ENCODE data around the gene RYR2.

DNA sequence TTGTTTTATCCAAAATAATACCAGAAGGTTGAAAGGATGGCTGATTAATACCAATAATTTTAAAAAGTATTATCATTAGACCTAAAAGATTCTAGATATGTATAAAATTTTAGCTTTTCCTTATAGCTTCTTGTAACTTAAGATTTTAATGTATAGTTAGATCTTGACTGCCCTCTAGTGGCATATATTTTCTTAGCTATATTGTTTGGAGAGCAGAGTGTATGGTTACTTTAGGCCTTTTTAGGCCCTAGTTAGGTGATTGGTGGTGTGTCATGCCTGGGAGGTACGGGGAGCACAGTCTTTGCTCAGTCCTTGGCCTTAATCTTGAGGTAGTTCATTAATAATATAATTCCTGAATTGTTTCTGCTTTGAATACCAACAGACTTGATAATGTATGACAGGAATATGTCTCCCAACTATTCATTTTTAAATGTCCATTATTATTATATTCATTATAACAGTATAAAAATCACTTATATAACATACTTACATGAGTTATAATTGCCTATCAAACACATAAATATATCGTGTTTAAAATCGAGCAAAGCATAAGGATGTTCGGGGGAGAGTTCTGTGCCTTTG, 520.3 kb downstream of the RYR2 start:
- TF ChIP-seq, protein P1, sequence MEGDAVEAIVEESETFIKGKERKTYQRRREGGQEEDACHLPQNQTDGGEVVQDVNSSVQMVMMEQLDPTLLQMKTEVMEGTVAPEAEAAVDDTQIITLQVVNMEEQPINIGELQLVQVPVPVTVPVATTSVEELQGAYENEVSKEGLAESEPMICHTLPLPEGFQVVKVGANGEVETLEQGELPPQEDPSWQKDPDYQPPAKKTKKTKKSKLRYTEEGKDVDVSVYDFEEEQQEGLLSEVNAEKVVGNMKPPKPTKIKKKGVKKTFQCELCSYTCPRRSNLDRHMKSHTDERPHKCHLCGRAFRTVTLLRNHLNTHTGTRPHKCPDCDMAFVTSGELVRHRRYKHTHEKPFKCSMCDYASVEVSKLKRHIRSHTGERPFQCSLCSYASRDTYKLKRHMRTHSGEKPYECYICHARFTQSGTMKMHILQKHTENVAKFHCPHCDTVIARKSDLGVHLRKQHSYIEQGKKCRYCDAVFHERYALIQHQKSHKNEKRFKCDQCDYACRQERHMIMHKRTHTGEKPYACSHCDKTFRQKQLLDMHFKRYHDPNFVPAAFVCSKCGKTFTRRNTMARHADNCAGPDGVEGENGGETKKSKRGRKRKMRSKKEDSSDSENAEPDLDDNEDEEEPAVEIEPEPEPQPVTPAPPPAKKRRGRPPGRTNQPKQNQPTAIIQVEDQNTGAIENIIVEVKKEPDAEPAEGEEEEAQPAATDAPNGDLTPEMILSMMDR (IDR thresholded peaks at IDR 0.05), result peak; percentile 19 to 62 (median 25)
- TF ChIP-seq POLR2A (IDR thresholded peaks at IDR 0.05), result no peak
